GM10266 (cell line): ENCODE data around the gene TNFRSF18.

Source experiments
- DNase-seq: peaks from one replicate; pipeline ENCODE4 v3.0.0; 2012; ENCODE audit errors: extremely low spot score
- CTCF ChIP-seq: IDR thresholded peaks from 2 replicates; pipeline ENCODE4 v1.5.1; 2012; ENCODE audit warnings: mild to moderate bottlenecking, low read depth; ENCODE audit not compliant: control insufficient read depth, insufficient read depth; ENCODE audit errors: missing control alignments

The TNFRSF18 gene

GRCh38 chr1:1225238-1225845, 18.9 kb upstream of the TNFRSF18 start:
- no peak for DNase-seq
- no peak for TF ChIP-seq CTCF

- TF ChIP-seq CTCF: no peak
- no peak for DNase-seq
Observed at GRCh38 chr1:1223891-1224290, 17.5 kb upstream of the TNFRSF18 start.

GRCh38 chr1:1223321-1223720, 16.9 kb upstream of the TNFRSF18 start:
- no peak for DNase-seq
- no peak for TF ChIP-seq CTCF

- no peak for TF ChIP-seq CTCF
- DNase-seq: no peak
Observed at GRCh38 chr1:1222575-1223225, 16.3 kb upstream of the TNFRSF18 start.

GRCh38 chr1:1221887-1222574, 15.6 kb upstream of the TNFRSF18 start:
- TF ChIP-seq CTCF: no peak
- no peak for DNase-seq

- no peak for DNase-seq
- no peak for TF ChIP-seq CTCF
Observed at GRCh38 chr1:1220197-1220596, 13.8 kb upstream of the TNFRSF18 start.

GRCh38 chr1:1219341-1219740, 12.9 kb upstream of the TNFRSF18 start:
- no peak for DNase-seq
- TF ChIP-seq CTCF: no peak
